Measurements from ENCODE around the gene SCARF2.
"Not testable (repeated sequence)": the region's sequence is repeated elsewhere in the genome, so short reads cannot be mapped to it uniquely, and the experiment has no call there.

DNA sequence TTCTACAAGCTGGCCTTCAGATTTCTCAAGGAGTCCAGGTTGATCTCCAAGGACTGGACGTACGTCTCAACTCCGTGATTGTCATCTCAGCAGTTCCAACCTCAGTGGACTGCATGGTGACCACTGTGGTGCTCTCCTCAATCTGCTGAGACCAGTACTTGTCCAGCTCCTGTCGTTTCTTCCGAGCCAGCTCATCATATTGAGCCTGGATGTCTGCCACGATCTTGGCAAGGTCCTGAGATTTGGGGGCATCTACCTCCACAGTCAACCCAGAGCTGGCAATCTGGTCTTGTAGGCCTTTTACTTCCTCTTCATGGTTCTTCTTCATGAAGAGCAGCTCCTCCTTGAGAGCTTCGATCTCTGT is 45.5 kb upstream of the SCARF2 start:
- not testable (repeated sequence) for TF ChIP-seq POLR2A, POLR2AphosphoS5, EP300 (IDR thresholded peaks at IDR 0.05)
- TF ChIP-seq, protein P1, sequence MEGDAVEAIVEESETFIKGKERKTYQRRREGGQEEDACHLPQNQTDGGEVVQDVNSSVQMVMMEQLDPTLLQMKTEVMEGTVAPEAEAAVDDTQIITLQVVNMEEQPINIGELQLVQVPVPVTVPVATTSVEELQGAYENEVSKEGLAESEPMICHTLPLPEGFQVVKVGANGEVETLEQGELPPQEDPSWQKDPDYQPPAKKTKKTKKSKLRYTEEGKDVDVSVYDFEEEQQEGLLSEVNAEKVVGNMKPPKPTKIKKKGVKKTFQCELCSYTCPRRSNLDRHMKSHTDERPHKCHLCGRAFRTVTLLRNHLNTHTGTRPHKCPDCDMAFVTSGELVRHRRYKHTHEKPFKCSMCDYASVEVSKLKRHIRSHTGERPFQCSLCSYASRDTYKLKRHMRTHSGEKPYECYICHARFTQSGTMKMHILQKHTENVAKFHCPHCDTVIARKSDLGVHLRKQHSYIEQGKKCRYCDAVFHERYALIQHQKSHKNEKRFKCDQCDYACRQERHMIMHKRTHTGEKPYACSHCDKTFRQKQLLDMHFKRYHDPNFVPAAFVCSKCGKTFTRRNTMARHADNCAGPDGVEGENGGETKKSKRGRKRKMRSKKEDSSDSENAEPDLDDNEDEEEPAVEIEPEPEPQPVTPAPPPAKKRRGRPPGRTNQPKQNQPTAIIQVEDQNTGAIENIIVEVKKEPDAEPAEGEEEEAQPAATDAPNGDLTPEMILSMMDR (IDR thresholded peaks at IDR 0.05), result not testable (repeated sequence)

Data from stomach (tissue), 4 donors.